ENCODE data around the gene RDX.

The RDX gene

GRCh38 chr11:110130642-110131238 is 165.7 kb downstream of the RDX start:
- DNase-seq (ENCODE audit: low read depth in 3 of 3) = no peak

- no peak for DNase-seq (ENCODE audit: low read depth in 3 of 3)
These were observed 168.3 kb downstream of the RDX start for GRCh38 chr11:110128161-110128560.

GRCh38 chr11:110126936-110127335 is 169.5 kb downstream of the RDX start:
- DNase-seq (ENCODE audit: low read depth in 3 of 3) = no peak

- DNase-seq (ENCODE audit: low read depth in 3 of 3) = no peak
These were observed 170.8 kb downstream of the RDX start for GRCh38 chr11:110125632-110126031.
